ENCODE measurements around the gene LSS.
A peak's percentile ranks its signal among the peaks of the same experiment; 100 is the strongest.
"Not testable (repeated sequence)": the region's sequence is repeated elsewhere in the genome, so short reads cannot be mapped to it uniquely, and the experiment has no call there.

- TF ChIP-seq CTCF (IDR thresholded peaks at IDR 0.05), result peak in 4 of 7 experiments; percentile 5 to 31 (median 26)
- not testable (repeated sequence) for TF ChIP-seq POLR2A (IDR thresholded peaks at IDR 0.05)
These were observed 81.1 kb downstream of the LSS start for GRCh38 chr21:46147429-46147828.
